Effector memory CD8-positive, alpha-beta T cell (primary cell): ENCODE results near the gene ADCY10.

Experiments used
- ATAC-seq: fragments of 150-1000 bp; cut with Tn5 transposase; replicated peaks from 2 replicates; pipeline ENCODE4 v1.10.0; 2021; ENCODE audit warnings: mild to moderate bottlenecking, moderate library complexity
- DNase-seq, 3 experiments: peaks; one replicate each; pipeline ENCODE4 v3.0.0; 2021
- H3K27ac Mint-ChIP-seq, 2 donors: one replicate each; pipeline ENCODE4 v1.8.0; 2022; ENCODE audit warnings: mild to moderate bottlenecking in 2 of 2, mixed read lengths in 2 of 2, moderate library complexity in 2 of 2
- H3K27me3 Mint-ChIP-seq, 2 donors: one replicate each; pipeline ENCODE4 v1.8.0; 2022; ENCODE audit warnings: mixed read lengths in 2 of 2
- H3K36me3 Mint-ChIP-seq: one replicate; pipeline ENCODE4 v1.8.0; 2022; ENCODE audit warnings: mild to moderate bottlenecking, moderate library complexity, mixed read lengths; ENCODE audit not compliant: insufficient read depth
- H3K4me1 Mint-ChIP-seq, 2 donors: one replicate each; pipeline ENCODE4 v1.8.0; 2022; ENCODE audit warnings: low read depth in 2 of 2, mixed read lengths in 2 of 2
- H3K4me3 Mint-ChIP-seq, 2 donors: one replicate each; pipeline ENCODE4 v1.8.0; 2022; ENCODE audit warnings: mild to moderate bottlenecking in 2 of 2, mixed read lengths in 2 of 2, moderate library complexity in 2 of 2
- H3K9me3 Mint-ChIP-seq, 2 donors: one replicate each; pipeline ENCODE4 v1.8.0; 2022; ENCODE audit warnings: mixed read lengths in 2 of 2

ADCY10 gene

DNA sequence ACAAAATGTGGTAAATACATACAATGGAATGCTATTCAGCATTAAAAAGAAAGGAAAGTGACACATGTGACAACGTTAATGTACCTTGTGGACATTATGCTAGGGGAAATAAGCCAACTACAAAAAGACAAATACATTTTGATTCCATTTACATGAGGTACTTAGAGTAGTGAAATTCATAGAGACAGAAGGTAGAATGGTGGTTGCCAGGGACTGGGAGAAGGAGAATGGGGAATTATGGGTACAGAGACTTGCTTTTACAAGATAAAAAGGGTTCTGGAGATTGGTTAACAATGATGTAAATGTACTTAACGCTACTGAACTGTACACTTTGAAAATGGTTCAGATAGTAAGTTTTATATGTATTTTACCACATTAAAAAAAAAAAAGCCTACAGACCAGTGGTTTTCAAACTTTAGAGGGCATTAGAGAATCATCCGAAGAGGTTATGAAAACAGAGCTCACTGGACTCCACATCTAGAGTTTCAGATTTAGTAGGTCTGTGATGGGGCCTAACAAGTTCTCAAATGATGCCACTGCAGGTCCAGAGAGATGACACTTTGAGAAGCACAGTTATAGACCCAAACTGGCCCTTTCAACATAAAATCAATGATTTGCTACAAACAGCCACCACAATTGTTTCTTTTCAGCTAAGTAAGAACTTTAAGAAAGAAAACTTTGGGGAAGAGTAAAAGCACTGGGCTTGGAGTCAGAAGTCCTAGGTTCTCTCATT lies 9.6 kb upstream of the ADCY10 start:
- Mint-ChIP-seq H3K36me3 (peaks cover 16% of the 10 kb centered on the region), H3K9me3 (no peaks in the 10 kb centered on the region), H3K4me3 (no peak overlapping the region), H3K27me3 (no peaks in the 10 kb centered on the region), H3K27ac (no peak overlapping the region), H3K4me1 (peaks cover 3 to 14% of the 10 kb centered on the region in 2 donors)
- DNase-seq, result no peak
- no peak for ATAC-seq

- no peaks in the 10 kb centered on the region for H3K9me3 Mint-ChIP-seq
- no peak for ATAC-seq
- no peak overlapping the region for H3K4me3 Mint-ChIP-seq
- peaks cover 22% of the 10 kb centered on the region for H3K36me3 Mint-ChIP-seq
- H3K27me3 Mint-ChIP-seq, result no peaks in the 10 kb centered on the region
- H3K27ac Mint-ChIP-seq, result no peak overlapping the region
- peaks cover 3 to 14% of the 10 kb centered on the region in 2 donors for H3K4me1 Mint-ChIP-seq
- DNase-seq, result no peak
These were observed 8.7 kb upstream of the ADCY10 start for GRCh38 chr1:167922611-167923074.

DNA sequence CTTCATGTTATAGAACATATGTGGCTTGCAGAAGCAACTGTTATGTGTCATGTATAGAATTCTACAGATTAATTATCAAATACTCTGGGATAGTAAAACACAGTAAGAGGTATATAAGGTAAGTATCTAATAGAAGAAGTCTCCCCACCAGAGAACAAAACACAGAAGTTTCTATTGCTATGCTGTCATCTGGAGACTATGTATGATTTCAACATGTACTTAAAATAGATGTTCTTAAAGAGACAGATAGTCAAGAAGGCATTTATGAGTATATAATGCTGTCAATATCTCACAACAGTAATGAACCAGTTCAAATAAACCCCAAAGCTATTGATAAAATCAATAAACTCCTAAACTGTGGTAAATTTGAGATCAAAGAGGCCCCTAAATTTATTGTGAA lies 8.1 kb upstream of the ADCY10 start:
- peaks cover 26% of the 10 kb centered on the region for H3K36me3 Mint-ChIP-seq
- H3K27ac Mint-ChIP-seq, result no peak overlapping the region
- H3K4me1 Mint-ChIP-seq, result peaks cover under 1 to 11% of the 10 kb centered on the region in 2 donors
- no peak overlapping the region for H3K4me3 Mint-ChIP-seq
- no peaks in the 10 kb centered on the region for H3K9me3 Mint-ChIP-seq
- no peak for ATAC-seq
- no peak for DNase-seq
- H3K27me3 Mint-ChIP-seq, result no peaks in the 10 kb centered on the region

- DNase-seq (no peak), ATAC-seq (no peak)
- Mint-ChIP-seq H3K4me3 (no peak overlapping the region), H3K27me3 (no peaks in the 10 kb centered on the region), H3K9me3 (no peaks in the 10 kb centered on the region), H3K27ac (no peak overlapping the region), H3K36me3 (peaks cover 29% of the 10 kb centered on the region), H3K4me1 (no peaks in the 10 kb centered on the region)
These were observed 3.0 kb upstream of the ADCY10 start for GRCh38 chr1:167916766-167917511.

DNA sequence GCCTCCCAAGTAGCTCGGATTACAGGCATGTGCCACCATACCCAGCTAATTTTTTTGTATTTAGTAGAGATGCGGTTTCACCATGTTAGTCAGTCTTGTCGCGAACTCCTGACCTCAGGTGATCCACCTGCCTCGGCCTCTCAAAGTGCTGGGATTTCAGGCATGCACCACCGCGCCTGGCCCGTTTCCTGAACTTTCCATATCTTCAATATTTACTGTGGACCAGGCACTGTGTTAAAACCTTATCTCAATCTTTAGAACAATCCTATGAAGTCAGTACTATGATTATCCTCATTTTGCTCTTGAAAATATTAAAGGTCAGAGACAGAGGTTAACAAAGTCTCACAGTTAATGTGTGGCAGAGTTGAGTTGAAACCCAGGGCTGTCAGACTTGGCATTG lies 1.6 kb upstream of the ADCY10 start:
- Mint-ChIP-seq H3K9me3 (no peaks in the 10 kb centered on the region), H3K27me3 (peaks cover 0 to 1% of the 10 kb centered on the region in 2 donors), H3K27ac (peak overlapping the region; percentile 53 to 68), H3K4me1 (no peaks in the 10 kb centered on the region), H3K36me3 (peaks cover 29% of the 10 kb centered on the region), H3K4me3 (no peak overlapping the region)
- no peak for ATAC-seq
- no peak for DNase-seq

- Mint-ChIP-seq H3K4me3 (no peak overlapping the region), H3K36me3 (peaks cover 13% of the 10 kb centered on the region), H3K27ac (no peak overlapping the region), H3K9me3 (peaks cover 6 to 9% of the 10 kb centered on the region in 2 donors), H3K4me1 (peaks cover 0 to 3% of the 10 kb centered on the region in 2 donors), H3K27me3 (peaks cover 7 to 11% of the 10 kb centered on the region in 2 donors)
- ATAC-seq (no peak), DNase-seq (no peak)
These were observed 1.6 kb downstream of the ADCY10 start for GRCh38 chr1:167912294-167912693.

GRCh38 chr1:167911413-167911812 lies 2.5 kb downstream of the ADCY10 start:
- H3K36me3 Mint-ChIP-seq, result peaks cover 8% of the 10 kb centered on the region
- peaks cover 6 to 9% of the 10 kb centered on the region in 2 donors for H3K9me3 Mint-ChIP-seq
- H3K27me3 Mint-ChIP-seq, result peaks cover 11 to 14% of the 10 kb centered on the region in 2 donors
- no peak overlapping the region for H3K27ac Mint-ChIP-seq
- no peak overlapping the region for H3K4me3 Mint-ChIP-seq
- DNase-seq, result no peak
- peaks cover 0 to 3% of the 10 kb centered on the region in 2 donors for H3K4me1 Mint-ChIP-seq
- ATAC-seq, result no peak

GRCh38 chr1:167910530-167910929 lies 3.4 kb downstream of the ADCY10 start:
- H3K27ac Mint-ChIP-seq, result no peak overlapping the region
- H3K36me3 Mint-ChIP-seq, result peaks cover 2% of the 10 kb centered on the region
- no peak overlapping the region for H3K4me3 Mint-ChIP-seq
- H3K9me3 Mint-ChIP-seq, result peaks cover 6 to 9% of the 10 kb centered on the region in 2 donors
- peaks cover 0 to 3% of the 10 kb centered on the region in 2 donors for H3K4me1 Mint-ChIP-seq
- H3K27me3 Mint-ChIP-seq, result peaks cover 11 to 17% of the 10 kb centered on the region in 2 donors
- DNase-seq (no peak), ATAC-seq (no peak)

- Mint-ChIP-seq H3K27me3 (peaks cover 11 to 22% of the 10 kb centered on the region in 2 donors), H3K27ac (no peak overlapping the region), H3K9me3 (peaks cover 6 to 9% of the 10 kb centered on the region in 2 donors), H3K36me3 (peaks cover 2% of the 10 kb centered on the region), H3K4me1 (peaks cover 0 to 3% of the 10 kb centered on the region in 2 donors), H3K4me3 (no peak overlapping the region)
- no peak for DNase-seq
- no peak for ATAC-seq
These were observed 4.2 kb downstream of the ADCY10 start for GRCh38 chr1:167909691-167910180.

- peaks cover 6 to 9% of the 10 kb centered on the region in 2 donors for H3K9me3 Mint-ChIP-seq
- ATAC-seq (no peak), DNase-seq (no peak)
- peaks cover 11 to 27% of the 10 kb centered on the region in 2 donors for H3K27me3 Mint-ChIP-seq
- no peak overlapping the region for H3K4me3 Mint-ChIP-seq
- H3K27ac Mint-ChIP-seq, result no peak overlapping the region
- H3K36me3 Mint-ChIP-seq, result no peaks in the 10 kb centered on the region
- H3K4me1 Mint-ChIP-seq, result peaks cover 0 to 3% of the 10 kb centered on the region in 2 donors
These were observed 8.3 kb downstream of the ADCY10 start for GRCh38 chr1:167905671-167906070.

- H3K4me1 Mint-ChIP-seq, result peaks cover 0 to 2% of the 10 kb centered on the region in 2 donors
- ATAC-seq (no peak), DNase-seq (no peak)
- H3K4me3 Mint-ChIP-seq, result no peak overlapping the region
- H3K9me3 Mint-ChIP-seq, result peaks cover 3 to 5% of the 10 kb centered on the region in 2 donors
- no peak overlapping the region for H3K27ac Mint-ChIP-seq
- H3K27me3 Mint-ChIP-seq, result peaks cover 6 to 27% of the 10 kb centered on the region in 2 donors
- no peaks in the 10 kb centered on the region for H3K36me3 Mint-ChIP-seq
These were observed 8.8 kb downstream of the ADCY10 start for GRCh38 chr1:167905182-167905581.

DNA sequence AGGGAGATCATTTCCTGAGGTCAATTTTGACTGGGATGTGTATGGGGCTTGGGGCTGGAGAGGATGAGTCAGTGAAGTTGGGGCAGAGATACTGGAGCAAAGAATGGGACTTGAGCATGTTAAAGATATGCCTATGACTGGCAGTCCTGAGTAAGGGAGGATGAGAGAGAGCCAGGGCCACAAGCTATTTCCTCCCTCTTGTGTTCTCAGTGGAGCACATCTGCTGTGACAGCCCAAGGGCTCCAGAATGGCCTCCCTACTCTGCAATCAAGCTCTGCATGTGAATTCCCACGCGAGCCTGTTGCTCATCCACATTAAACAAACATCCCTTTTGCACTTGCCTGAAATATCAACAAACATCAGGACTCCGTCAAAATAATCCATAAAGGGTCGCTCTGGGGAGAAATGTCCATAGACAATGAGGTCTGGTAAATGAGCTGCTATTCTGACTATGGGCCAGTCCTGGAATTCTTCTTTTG lies 9.2 kb downstream of the ADCY10 start:
- Mint-ChIP-seq H3K27ac (no peak overlapping the region), H3K9me3 (peaks cover 0 to under 1% of the 10 kb centered on the region in 2 donors), H3K4me1 (no peaks in the 10 kb centered on the region), H3K4me3 (no peak overlapping the region), H3K36me3 (no peaks in the 10 kb centered on the region), H3K27me3 (peaks cover under 1 to 27% of the 10 kb centered on the region in 2 donors)
- ATAC-seq (no peak), DNase-seq (no peak)

- Mint-ChIP-seq H3K27ac (no peak overlapping the region), H3K4me1 (no peaks in the 10 kb centered on the region), H3K27me3 (peaks cover 0 to 13% of the 10 kb centered on the region in 2 donors), H3K36me3 (no peaks in the 10 kb centered on the region), H3K9me3 (no peaks in the 10 kb centered on the region), H3K4me3 (no peak overlapping the region)
- no peak for DNase-seq
- no peak for ATAC-seq
These were observed 13.0 kb downstream of the ADCY10 start for GRCh38 chr1:167900907-167901306.
